DND-41 (cell line): ENCODE data around the gene RELL1.

ENCODE experiments used
- ATAC-seq: fragments of 200-7000 bp; cut with Tn5 transposase; 3 replicates; pipeline ENCODE4 v1.9.1; 2021; ENCODE audit warnings: low read depth; ENCODE audit not compliant: insufficient read depth
- DNase-seq: peaks from one replicate; pipeline ENCODE4 v3.0.0-alpha.2; 2020
- H2AFZ ChIP-seq: 2 replicates; pipeline ENCODE4 v1.6.0; 2012; ENCODE audit warnings: low read depth, low read length
- H3K27ac ChIP-seq: 2 replicates; pipeline ENCODE4 v1.5.1; 2012; ENCODE audit warnings: low read length, inconsistent platforms
- H3K27me3 ChIP-seq: fragments of 200-600 bp; sonication (generic); 2 replicates; pipeline ENCODE4 v1.6.0; 2012; ENCODE audit warnings: low read length, mild to moderate bottlenecking, inconsistent platforms; ENCODE audit not compliant: insufficient read depth, poor library complexity
- H3K36me3 ChIP-seq: 2 replicates; pipeline ENCODE4 v1.5.1; 2012; ENCODE audit warnings: low read length, inconsistent platforms; ENCODE audit not compliant: insufficient read depth
- H3K4me1 ChIP-seq: 2 replicates; pipeline ENCODE4 v1.5.1; 2012; ENCODE audit warnings: mild to moderate bottlenecking, low read length; ENCODE audit not compliant: insufficient read depth
- H3K4me2 ChIP-seq: 2 replicates; pipeline ENCODE4 v1.6.0; 2012; ENCODE audit warnings: mild to moderate bottlenecking, moderate library complexity, low read length, inconsistent platforms; ENCODE audit not compliant: insufficient read depth
- H3K4me3 ChIP-seq, 2 experiments: fragments of 200-600 bp in 1 of 2; shearing (Covaris generic) in 1 of 2; 2 replicates each; pipeline ENCODE4 v1.5.1; 2012 to 2016; ENCODE audit warnings: inconsistent platforms in 2 of 2, low read length in 2 of 2, mild to moderate bottlenecking in 2 of 2, low read depth in 1 of 2, moderate library complexity in 1 of 2
- H3K79me2 ChIP-seq: 2 replicates; pipeline ENCODE4 v1.6.0; 2012; ENCODE audit warnings: low read length, inconsistent platforms; ENCODE audit not compliant: insufficient read depth
- H3K9ac ChIP-seq: 2 replicates; pipeline ENCODE4 v1.6.0; 2012; ENCODE audit warnings: low read depth, mild to moderate bottlenecking, inconsistent platforms, low read length, moderate library complexity
- H3K9me3 ChIP-seq: 2 replicates; pipeline ENCODE4 v1.5.1; 2012; ENCODE audit warnings: low read length, moderate library complexity, mild to moderate bottlenecking, inconsistent platforms; ENCODE audit not compliant: insufficient read depth, severe bottlenecking
- H4K20me1 ChIP-seq: 2 replicates; pipeline ENCODE4 v1.6.0; 2012; ENCODE audit warnings: low read length; ENCODE audit not compliant: insufficient read depth
- CTCF ChIP-seq: IDR thresholded peaks from 2 replicates; pipeline ENCODE4 v1.5.1; 2012; ENCODE audit warnings: borderline replicate concordance, low read length, moderate library complexity, mild to moderate bottlenecking; ENCODE audit not compliant: poor library complexity, severe bottlenecking; ENCODE audit errors: extremely low read depth
- EZH2 ChIP-seq: IDR thresholded peaks from 3 replicates; pipeline ENCODE4 v1.6.1; 2012; ENCODE audit warnings: borderline replicate concordance, low read depth, mild to moderate bottlenecking, moderate library complexity, low read length, inconsistent platforms; ENCODE audit not compliant: severe bottlenecking

Gene RELL1

GRCh38 chr4:37649268-37649667 is 36.9 kb downstream of the RELL1 start:
- TF ChIP-seq EZH2 (no peak), CTCF (no peak)
- H3K4me2 ChIP-seq = no peak overlapping the region

GRCh38 chr4:37648084-37648817 is 37.9 kb downstream of the RELL1 start:
- DNase-seq (no peak), ATAC-seq (no peak)
- Histone ChIP-seq H3K4me2 (no peak overlapping the region), H3K4me1 (no peaks in the 10 kb centered on the region), H3K27me3 (no peaks in the 10 kb centered on the region), H3K9me3 (no peaks in the 10 kb centered on the region), H3K79me2 (0 out of 2 replicates have a peak, but pooled peaks cover 13% of the 10 kb centered on the region), H3K27ac (no peak overlapping the region), H3K9ac (no peak overlapping the region), H3K36me3 (peaks cover 34% of the 10 kb centered on the region), H3K4me3 (no peak overlapping the region), H4K20me1 (0 out of 2 replicates have a peak, but pooled peaks cover 10% of the 10 kb centered on the region), H2AFZ (no peak overlapping the region)
- TF ChIP-seq CTCF (no peak), EZH2 (no peak)

More at GRCh38 chr4:37649268-37649667, 36.9 kb downstream of the RELL1 start:
- 0 out of 2 replicates have a peak, but pooled peaks cover 13% of the 10 kb centered on the region for H3K79me2 ChIP-seq
- no peaks in the 10 kb centered on the region for H3K9me3 ChIP-seq
- no peak overlapping the region for H3K9ac ChIP-seq
- H4K20me1 ChIP-seq = 0 out of 2 replicates have a peak, but pooled peaks cover 10% of the 10 kb centered on the region
- peaks cover 34% of the 10 kb centered on the region for H3K36me3 ChIP-seq
- no peak overlapping the region for H2AFZ ChIP-seq
- ATAC-seq (no peak), DNase-seq (no peak)
- no peaks in the 10 kb centered on the region for H3K4me1 ChIP-seq
- H3K27me3 ChIP-seq = no peaks in the 10 kb centered on the region
- no peak overlapping the region for H3K4me3 ChIP-seq
- no peak overlapping the region for H3K27ac ChIP-seq

GRCh38 chr4:37646247-37646646 is 39.9 kb downstream of the RELL1 start:
- Histone ChIP-seq H4K20me1 (0 out of 2 replicates have a peak, but pooled peaks cover 10% of the 10 kb centered on the region), H3K36me3 (peaks cover 34% of the 10 kb centered on the region), H3K4me1 (no peaks in the 10 kb centered on the region), H2AFZ (no peak overlapping the region), H3K27ac (no peak overlapping the region), H3K4me2 (no peak overlapping the region), H3K27me3 (no peaks in the 10 kb centered on the region), H3K9me3 (no peaks in the 10 kb centered on the region), H3K4me3 (no peak overlapping the region), H3K9ac (no peak overlapping the region), H3K79me2 (no peaks in the 10 kb centered on the region)
- DNase-seq (no peak), ATAC-seq (no peak)
- TF ChIP-seq CTCF (no peak), EZH2 (no peak)
